GM18511 (cell line): Measurements from ENCODE around the gene TBC1D22A.

Experiments used
- ATAC-seq: cut with Tn5 transposase; IDR thresholded peaks from one replicate; pipeline ENCODE4 v1.9.1; 2021; ENCODE audit warnings: mild to moderate bottlenecking, moderate library complexity; ENCODE audit not compliant: unreplicated experiment

TBC1D22A gene

GRCh38 chr22:46829941-46830715 lies 67.7 kb downstream of the TBC1D22A start:
- ATAC-seq = no peak

- ATAC-seq = no peak
Observed at GRCh38 chr22:46830841-46831240, 68.4 kb downstream of the TBC1D22A start.

GRCh38 chr22:46833228-46833627 lies 70.8 kb downstream of the TBC1D22A start:
- no peak for ATAC-seq

- no peak for ATAC-seq
Observed at GRCh38 chr22:46834021-46834737, 71.7 kb downstream of the TBC1D22A start.

- no peak for ATAC-seq
Observed at GRCh38 chr22:46835288-46835687, 72.8 kb downstream of the TBC1D22A start.

GRCh38 chr22:46835693-46836092 lies 73.2 kb downstream of the TBC1D22A start:
- no peak for ATAC-seq

GRCh38 chr22:46841522-46841921 lies 79.1 kb downstream of the TBC1D22A start:
- no peak for ATAC-seq

GRCh38 chr22:46842606-46843005 lies 80.2 kb downstream of the TBC1D22A start:
- ATAC-seq = no peak

- ATAC-seq = no peak
Observed at GRCh38 chr22:46843821-46844255, 81.4 kb downstream of the TBC1D22A start.

- no peak for ATAC-seq
Observed at GRCh38 chr22:46844606-46845210, 82.3 kb downstream of the TBC1D22A start.

GRCh38 chr22:46845296-46846149 lies 83.1 kb downstream of the TBC1D22A start:
- no peak for ATAC-seq

- no peak for ATAC-seq
Observed at GRCh38 chr22:46846150-46846831, 83.8 kb downstream of the TBC1D22A start.

- no peak for ATAC-seq
Observed at GRCh38 chr22:46846832-46847355, 84.4 kb downstream of the TBC1D22A start.

GRCh38 chr22:46848197-46848596 lies 85.7 kb downstream of the TBC1D22A start:
- no peak for ATAC-seq

GRCh38 chr22:46849101-46849500 lies 86.7 kb downstream of the TBC1D22A start:
- ATAC-seq = no peak

- no peak for ATAC-seq
Observed at GRCh38 chr22:46849951-46850350, 87.5 kb downstream of the TBC1D22A start.

- no peak for ATAC-seq
Observed at GRCh38 chr22:46851311-46851710, 88.9 kb downstream of the TBC1D22A start.

GRCh38 chr22:46851941-46852340 lies 89.5 kb downstream of the TBC1D22A start:
- no peak for ATAC-seq

- ATAC-seq = no peak
Observed at GRCh38 chr22:46852771-46853170, 90.3 kb downstream of the TBC1D22A start.

GRCh38 chr22:46853191-46853590 lies 90.7 kb downstream of the TBC1D22A start:
- no peak for ATAC-seq
